Colonic mucosa (tissue), 4 donors: ENCODE measurements around the gene TMTC2. TPM values are rescaled to one million over a fixed set of nuclear protein-coding genes. Genes with fewer than 3 reads are reported as not detected.

Experiments
- DNase-seq: peaks from one replicate; pipeline ENCODE4 v3.0.0-alpha.2; 2020
- H3K27ac ChIP-seq: fragments of 200-600 bp; one replicate; pipeline ENCODE4 v1.8.0; 2021
- H3K27me3 ChIP-seq: fragments of 200-600 bp; one replicate; pipeline ENCODE4 v1.8.0; 2021
- H3K36me3 ChIP-seq: fragments of 200-600 bp; one replicate; pipeline ENCODE4 v1.8.0; 2021
- H3K4me1 ChIP-seq: fragments of 200-600 bp; one replicate; pipeline ENCODE4 v1.8.0; 2021; ENCODE audit warnings: mild to moderate bottlenecking
- H3K4me3 ChIP-seq: fragments of 200-600 bp; one replicate; pipeline ENCODE4 v1.8.0; 2021
- H3K9ac ChIP-seq, 2 donors: one replicate each; pipeline ENCODE4 v1.7.0; 2013; ENCODE audit warnings: control low read depth in 2 of 2, low read depth in 2 of 2, low read length in 2 of 2
- H3K9me3 ChIP-seq: fragments of 200-600 bp; one replicate; pipeline ENCODE4 v1.8.0; 2021
- intact Hi-C: fragments of 100-400 bp; cut with DNase I; formaldehyde crosslinking; loops from one replicate; pipeline ENCODE4 v1.14.1; 2022
- total RNA-seq, 2 donors: library from RNA; stranded (reverse); fragmentation: NEBNext Ultra II Directional in 1 of 2; extraction: Animal tissue kit (Norgen Biotek cat#: 25700) in 1 of 2; gene quantifications; one replicate each; pipeline ENCODE4 v1.2.1, GENCODE V29; 2021
- TF ChIP-seq, protein P1 (sequence below): fragments of 200-600 bp; IDR thresholded peaks from one replicate; pipeline ENCODE4 v1.8.0; 2022; ENCODE audit warnings: antibody characterized with exemption, mild to moderate bottlenecking
- donor health status: healthy.
- donor health status: DM: no; HTN: no; CAD: no.
- donor health status: DM: no; HTN: no; CAD: no.

TMTC2 gene
- total RNA-seq, 2 donors from 2014 or later, result 12.2 to 20.6 TPM

DNA sequence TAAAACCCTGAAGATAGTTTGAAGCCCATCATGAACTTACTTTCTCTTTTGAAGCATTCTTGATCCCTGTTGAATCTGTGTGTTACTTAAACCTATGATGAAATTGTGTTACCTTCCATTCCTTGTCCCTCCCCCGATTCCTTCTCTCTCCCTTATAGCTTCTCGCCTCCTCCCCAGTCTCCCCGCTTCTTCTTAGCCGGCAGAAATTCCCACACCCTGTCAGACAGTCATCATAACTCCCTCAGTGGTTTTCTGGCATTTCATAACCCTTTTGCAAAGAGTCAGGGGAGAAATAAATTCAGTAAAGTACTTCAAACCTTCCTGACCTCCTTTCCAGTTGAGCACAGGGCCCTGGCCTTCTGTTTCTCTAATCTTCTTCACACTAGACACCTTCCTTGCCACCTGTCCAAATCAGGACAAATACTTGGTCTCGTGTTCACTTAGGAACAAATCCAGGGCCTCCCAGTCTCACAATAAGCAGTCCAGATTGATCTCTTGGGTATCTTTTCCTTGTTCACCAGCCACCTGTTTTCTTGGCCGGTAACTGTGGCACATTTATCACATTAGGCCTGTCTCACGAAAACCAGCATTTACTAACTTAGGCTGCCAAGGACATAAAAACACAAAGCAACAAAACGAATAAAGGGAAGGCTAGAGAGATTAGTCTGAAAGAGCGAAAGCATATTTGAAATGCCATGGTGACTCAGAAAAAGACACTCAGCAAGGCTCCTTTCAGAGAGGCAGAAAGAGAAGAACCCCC is 355.9 kb downstream of the TMTC2 start:
- intact Hi-C loops, result no loop called here
- H3K9me3 ChIP-seq, result no peaks in the 10 kb centered on the region
- no peaks in the 10 kb centered on the region for H3K27me3 ChIP-seq
- TF ChIP-seq, protein P1, sequence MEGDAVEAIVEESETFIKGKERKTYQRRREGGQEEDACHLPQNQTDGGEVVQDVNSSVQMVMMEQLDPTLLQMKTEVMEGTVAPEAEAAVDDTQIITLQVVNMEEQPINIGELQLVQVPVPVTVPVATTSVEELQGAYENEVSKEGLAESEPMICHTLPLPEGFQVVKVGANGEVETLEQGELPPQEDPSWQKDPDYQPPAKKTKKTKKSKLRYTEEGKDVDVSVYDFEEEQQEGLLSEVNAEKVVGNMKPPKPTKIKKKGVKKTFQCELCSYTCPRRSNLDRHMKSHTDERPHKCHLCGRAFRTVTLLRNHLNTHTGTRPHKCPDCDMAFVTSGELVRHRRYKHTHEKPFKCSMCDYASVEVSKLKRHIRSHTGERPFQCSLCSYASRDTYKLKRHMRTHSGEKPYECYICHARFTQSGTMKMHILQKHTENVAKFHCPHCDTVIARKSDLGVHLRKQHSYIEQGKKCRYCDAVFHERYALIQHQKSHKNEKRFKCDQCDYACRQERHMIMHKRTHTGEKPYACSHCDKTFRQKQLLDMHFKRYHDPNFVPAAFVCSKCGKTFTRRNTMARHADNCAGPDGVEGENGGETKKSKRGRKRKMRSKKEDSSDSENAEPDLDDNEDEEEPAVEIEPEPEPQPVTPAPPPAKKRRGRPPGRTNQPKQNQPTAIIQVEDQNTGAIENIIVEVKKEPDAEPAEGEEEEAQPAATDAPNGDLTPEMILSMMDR, result no peak
- H3K9ac ChIP-seq, result no peak overlapping the region
- no peak overlapping the region for H3K27ac ChIP-seq
- no peak overlapping the region for H3K4me3 ChIP-seq
- no peaks in the 10 kb centered on the region for H3K36me3 ChIP-seq
- H3K4me1 ChIP-seq, result no peaks in the 10 kb centered on the region
- DNase-seq, result no peak

DNA sequence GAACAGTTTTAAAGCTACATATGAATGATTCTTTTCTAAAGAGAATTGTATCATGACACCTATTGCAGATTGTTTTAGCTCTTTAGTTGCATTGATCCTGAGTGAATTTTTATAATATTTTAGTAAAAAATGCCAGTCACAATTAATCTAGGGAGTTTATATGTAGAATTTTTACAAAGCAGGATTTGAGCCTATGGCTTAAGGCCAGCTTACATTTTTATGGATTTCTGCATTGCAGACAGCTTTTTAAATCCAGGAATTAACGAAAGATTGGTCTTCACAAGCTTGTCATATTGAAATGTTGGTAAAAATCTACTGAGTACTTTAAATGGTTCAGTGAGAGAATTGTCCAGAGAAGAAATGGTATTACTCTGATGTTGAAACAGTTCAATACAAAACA is 358.0 kb downstream of the TMTC2 start:
- no peaks in the 10 kb centered on the region for H3K27me3 ChIP-seq
- H3K4me3 ChIP-seq, result no peak overlapping the region
- no peaks in the 10 kb centered on the region for H3K36me3 ChIP-seq
- no peak overlapping the region for H3K27ac ChIP-seq
- H3K4me1 ChIP-seq, result no peaks in the 10 kb centered on the region
- H3K9ac ChIP-seq, result no peak overlapping the region
- no peaks in the 10 kb centered on the region for H3K9me3 ChIP-seq
- intact Hi-C loops, result no loop called here
- DNase-seq, result no peak
- TF ChIP-seq, protein P1, result no peak

- Histone ChIP-seq H3K9ac (no peak overlapping the region), H3K36me3 (no peaks in the 10 kb centered on the region), H3K27me3 (no peaks in the 10 kb centered on the region), H3K27ac (no peak overlapping the region), H3K9me3 (no peaks in the 10 kb centered on the region), H3K4me3 (no peak overlapping the region), H3K4me1 (no peaks in the 10 kb centered on the region)
- TF ChIP-seq, protein P1, result no peak
- no peak for DNase-seq
- intact Hi-C loops, result no loop called here
Measured at GRCh38 chr12:83046019-83046418, 359.3 kb downstream of the TMTC2 start.

DNA sequence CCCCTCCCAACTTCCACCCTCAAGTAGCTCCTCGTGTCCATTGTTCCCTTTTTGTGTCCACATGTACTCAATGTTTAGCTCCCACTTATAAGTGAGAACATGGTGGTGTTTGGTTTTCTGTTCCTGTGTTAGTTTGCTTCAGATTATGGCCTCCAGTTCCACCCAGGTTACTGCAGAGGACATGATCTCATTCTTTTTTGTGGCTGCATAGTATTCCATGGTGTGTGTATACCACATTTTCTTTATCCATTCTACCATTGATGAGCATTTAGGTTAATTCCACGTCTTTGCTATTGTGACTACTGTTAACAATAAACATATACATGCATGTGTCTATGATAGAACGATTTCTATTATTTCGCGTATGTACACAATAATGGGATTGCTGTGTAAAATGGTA is 362.6 kb downstream of the TMTC2 start:
- H3K27me3 ChIP-seq, result no peaks in the 10 kb centered on the region
- no peaks in the 10 kb centered on the region for H3K4me1 ChIP-seq
- no peaks in the 10 kb centered on the region for H3K9me3 ChIP-seq
- intact Hi-C loops, result no loop called here
- TF ChIP-seq, protein P1, result no peak
- no peak overlapping the region for H3K9ac ChIP-seq
- no peaks in the 10 kb centered on the region for H3K36me3 ChIP-seq
- no peak for DNase-seq
- no peak overlapping the region for H3K4me3 ChIP-seq
- H3K27ac ChIP-seq, result no peak overlapping the region

GRCh38 chr12:83052890-83053541 is 366.3 kb downstream of the TMTC2 start:
- intact Hi-C loops, result no loop called here
- H3K9ac ChIP-seq, result no peak overlapping the region
- no peak for DNase-seq
- no peaks in the 10 kb centered on the region for H3K27me3 ChIP-seq
- no peaks in the 10 kb centered on the region for H3K4me1 ChIP-seq
- no peak overlapping the region for H3K4me3 ChIP-seq
- H3K36me3 ChIP-seq, result no peaks in the 10 kb centered on the region
- no peak overlapping the region for H3K27ac ChIP-seq
- TF ChIP-seq, protein P1, result no peak
- H3K9me3 ChIP-seq, result no peaks in the 10 kb centered on the region
